H9 (cell line): ENCODE measurements around the gene AGO3. TPM values are rescaled to one million over a fixed set of nuclear protein-coding genes. Genes with fewer than 3 reads are reported as not detected.

Experiments
- DNase-seq: peaks from one replicate; pipeline ENCODE4 v3.0.0-alpha.2; 2017
- H2AFZ ChIP-seq: one replicate; pipeline ENCODE4 v1.6.1; 2013; ENCODE audit warnings: mild to moderate bottlenecking, low read length, control low read depth, moderate library complexity
- H2AK5ac ChIP-seq: 2 replicates; pipeline ENCODE4 v1.6.1; 2013; ENCODE audit warnings: low read length, control low read depth, mixed read lengths; ENCODE audit not compliant: insufficient read length
- H2BK120ac ChIP-seq: one replicate; pipeline ENCODE4 v1.6.1; 2013; ENCODE audit warnings: low read depth, mild to moderate bottlenecking, low read length, control low read depth, inconsistent platforms; ENCODE audit not compliant: poor library complexity, severe bottlenecking
- H2BK12ac ChIP-seq: 2 replicates; pipeline ENCODE4 v1.6.1; 2013; ENCODE audit warnings: low read length, control low read depth, mixed read lengths, low read depth; ENCODE audit not compliant: insufficient read length
- H2BK15ac ChIP-seq: 2 replicates; pipeline ENCODE4 v1.6.1; 2013; ENCODE audit warnings: low read depth, low read length, control low read depth
- H2BK20ac ChIP-seq: one replicate; pipeline ENCODE4 v1.6.1; 2013; ENCODE audit warnings: low read depth, mild to moderate bottlenecking, low read length, control low read depth, inconsistent platforms; ENCODE audit not compliant: poor library complexity, severe bottlenecking
- H2BK5ac ChIP-seq: 2 replicates; pipeline ENCODE4 v1.6.1; 2013; ENCODE audit warnings: low read length, control low read depth, mixed read lengths; ENCODE audit not compliant: insufficient read length
- H3K14ac ChIP-seq: 2 replicates; pipeline ENCODE4 v1.6.1; 2013; ENCODE audit warnings: low read length, control low read depth; ENCODE audit not compliant: insufficient read depth
- H3K18ac ChIP-seq: 2 replicates; pipeline ENCODE4 v1.6.1; 2013; ENCODE audit warnings: low read depth, mild to moderate bottlenecking, mixed read lengths, low read length, control low read depth; ENCODE audit not compliant: insufficient read length
- H3K23ac ChIP-seq: 2 replicates; pipeline ENCODE4 v1.6.1; 2013; ENCODE audit warnings: low read length, control low read depth, mixed read lengths, low read depth; ENCODE audit not compliant: insufficient read length
- H3K23me2 ChIP-seq: 2 replicates; pipeline ENCODE4 v1.6.1; 2013; ENCODE audit warnings: low read depth, mild to moderate bottlenecking, mixed read lengths, low read length, control low read depth; ENCODE audit not compliant: insufficient read length, poor library complexity, severe bottlenecking
- H3K27ac ChIP-seq: 2 replicates; pipeline ENCODE4 v1.5.1; 2013; ENCODE audit warnings: low read length, control low read depth, mixed read lengths, low read depth; ENCODE audit not compliant: insufficient read length
- H3K27me3 ChIP-seq: 2 replicates; pipeline ENCODE4 v1.6.1; 2013; ENCODE audit warnings: low read length, control low read depth, inconsistent platforms; ENCODE audit not compliant: insufficient read depth
- H3K4ac ChIP-seq: 2 replicates; pipeline ENCODE4 v1.6.1; 2013; ENCODE audit warnings: low read depth, mild to moderate bottlenecking, control low read depth, inconsistent platforms, low read length, moderate library complexity
- H3K4me1 ChIP-seq: 2 replicates; pipeline ENCODE4 v1.6.1; 2013; ENCODE audit warnings: low read length, control low read depth, inconsistent platforms; ENCODE audit not compliant: insufficient read depth
- H3K4me2 ChIP-seq: 2 replicates; pipeline ENCODE4 v1.6.1; 2013; ENCODE audit warnings: low read length, control low read depth, mixed read lengths; ENCODE audit not compliant: insufficient read length, insufficient read depth
- H3K56ac ChIP-seq: 2 replicates; pipeline ENCODE4 v1.6.1; 2013; ENCODE audit warnings: low read depth, mild to moderate bottlenecking, mixed read lengths, low read length, control low read depth; ENCODE audit not compliant: insufficient read length
- H3K79me1 ChIP-seq: 2 replicates; pipeline ENCODE4 v1.6.1; 2013; ENCODE audit warnings: low read depth, mild to moderate bottlenecking, moderate library complexity, low read length, control low read depth, inconsistent platforms; ENCODE audit not compliant: insufficient read depth, poor library complexity, severe bottlenecking
- H3K79me2 ChIP-seq: 2 replicates; pipeline ENCODE4 v1.6.1; 2013; ENCODE audit warnings: low read length, control low read depth, inconsistent platforms; ENCODE audit not compliant: insufficient read depth
- H3K9ac ChIP-seq: 2 replicates; pipeline ENCODE4 v1.6.1; 2013; ENCODE audit warnings: low read length, control low read depth, mixed read lengths; ENCODE audit not compliant: insufficient read length; ENCODE audit errors: extremely low read depth
- H3K9me3 ChIP-seq: one replicate; pipeline ENCODE4 v1.6.1; 2013; ENCODE audit warnings: low read depth, low read length, inconsistent platforms; ENCODE audit not compliant: control insufficient read depth
- H3T11ph ChIP-seq: one replicate; pipeline ENCODE4 v1.6.1; 2013; ENCODE audit warnings: mild to moderate bottlenecking, low read length, control low read depth, inconsistent platforms
- H4K20me1 ChIP-seq: one replicate; pipeline ENCODE4 v1.6.1; 2013; ENCODE audit not compliant: control insufficient read depth, insufficient read length, insufficient read depth
- H4K5ac ChIP-seq: 2 replicates; pipeline ENCODE4 v1.6.1; 2013; ENCODE audit warnings: low read depth, mild to moderate bottlenecking, mixed read lengths, low read length, control low read depth; ENCODE audit not compliant: insufficient read length
- H4K8ac ChIP-seq: replicated peaks from 2 replicates; pipeline ENCODE4 v1.6.1; 2013; ENCODE audit warnings: low read length, control low read depth, mixed read lengths, low read depth; ENCODE audit not compliant: insufficient read length
- H4K91ac ChIP-seq: 2 replicates; pipeline ENCODE4 v1.6.1; 2013; ENCODE audit warnings: low read depth, mild to moderate bottlenecking, moderate library complexity, mixed read lengths, low read length, control low read depth; ENCODE audit not compliant: insufficient read length
- H3K27ac Mint-ChIP-seq, 3 experiments: 2 replicates in 2 of 3; 3 replicates in 1 of 3; pipeline ENCODE4 v1.8.0; 2020 to 2021; ENCODE audit warnings: mixed read lengths in 3 of 3, mild to moderate bottlenecking in 1 of 3, moderate library complexity in 1 of 3
- H3K27me3 Mint-ChIP-seq: 2 replicates; pipeline ENCODE4 v1.8.0; 2021; ENCODE audit warnings: low read depth, mild to moderate bottlenecking, moderate library complexity, mixed read lengths
- H3K36me3 Mint-ChIP-seq, 3 experiments: 2 replicates in 2 of 3; 3 replicates in 1 of 3; pipeline ENCODE4 v1.8.0; 2020 to 2021; ENCODE audit warnings: low read depth in 3 of 3, mixed read lengths in 3 of 3; ENCODE audit not compliant: insufficient read depth in 1 of 3
- H3K4me1 Mint-ChIP-seq, 2 experiments: 2 replicates each; pipeline ENCODE4 v1.8.0; 2020; ENCODE audit warnings: mixed read lengths in 2 of 2
- H3K4me3 Mint-ChIP-seq, 2 experiments: 2 replicates in 1 of 2; 3 replicates in 1 of 2; pipeline ENCODE4 v1.8.0; 2020 to 2021; ENCODE audit warnings: mild to moderate bottlenecking in 2 of 2, mixed read lengths in 2 of 2, moderate library complexity in 1 of 2
- H3K9me3 Mint-ChIP-seq, 2 experiments: 2 replicates in 1 of 2; 3 replicates in 1 of 2; pipeline ENCODE4 v1.8.0; 2020; ENCODE audit warnings: mild to moderate bottlenecking in 2 of 2, mixed read lengths in 2 of 2, moderate library complexity in 1 of 2
- CTCF ChIP-seq: fragments of 200-600 bp; sonication (generic); conservative IDR thresholded peaks from 3 replicates; pipeline ENCODE4 v1.8.0; 2021; ENCODE audit warnings: antibody characterized with exemption, mild to moderate bottlenecking
- WGBS: extraction: QIAGEN DNeasy Blood & Tissue Kit; methylation state at CpG from one replicate; pipeline ENCODE4 v1.1.7; 2013; ENCODE audit warnings: missing lambda C conversion rate, low lambda C conversion rate, mixed read lengths; ENCODE audit not compliant: insufficient read length; ENCODE audit errors: extremely low coverage; 5-methylcytosine and 5-hydroxymethylcytosine counted together
- total RNA-seq: library from RNA; stranded (reverse); gene quantifications from 2 replicates; pipeline ENCODE4 v1.2.1, GENCODE V29; 2021

Gene AGO3
- total RNA-seq, 1 experiment from 2014 or later, result 27.0 TPM

- Histone ChIP-seq H3K27me3 (no peaks in the 10 kb centered on the region), H3K4ac (no peak overlapping the region), H3K18ac (no peak overlapping the region), H3K9ac (no peak overlapping the region), H2AFZ (no peak overlapping the region), H3K9me3 (no peaks in the 10 kb centered on the region), H2AK5ac (no peak overlapping the region), H3K79me1 (no peaks in the 10 kb centered on the region), H2BK12ac (no peak overlapping the region), H3K27ac (no peak overlapping the region), H3K23me2 (no peaks in the 10 kb centered on the region), H3K23ac (no peak overlapping the region), H4K5ac (no peak overlapping the region), H2BK15ac (no peak overlapping the region), H3K14ac (no peak overlapping the region), H2BK120ac (no peak overlapping the region), H4K91ac (no peak overlapping the region), H2BK20ac (no peak overlapping the region), H4K20me1 (no peaks in the 10 kb centered on the region), H3K56ac (no peak overlapping the region), H3T11ph (no peak overlapping the region), H3K4me1 (no peaks in the 10 kb centered on the region), H2BK5ac (no peak overlapping the region), H4K8ac (no peak overlapping the region), H3K4me2 (no peak overlapping the region), H3K79me2 (no peaks in the 10 kb centered on the region)
- no peak overlapping the region for H3K4me3 Mint-ChIP-seq
- peaks cover 16 to 19% of the 10 kb centered on the region in 2 experiments for H3K4me1 Mint-ChIP-seq
- no peaks in the 10 kb centered on the region for H3K9me3 Mint-ChIP-seq
- no peak for TF ChIP-seq CTCF
- no CpG with 5 or more reads among the region's 33 CpGs for WGBS
- no peaks in the 10 kb centered on the region for H3K27me3 Mint-ChIP-seq
- DNase-seq, result no peak
- peaks cover 6 to 24% (median 17%) of the 10 kb centered on the region in 3 experiments; a peak in 5 of 7 replicates for H3K36me3 Mint-ChIP-seq
- peak overlapping the region in 2 of 3 experiments; percentile 70 to 85; a peak in 2 of 7 replicates for H3K27ac Mint-ChIP-seq
Observed at GRCh38 chr1:36097693-36098585, 167.0 kb downstream of the AGO3 start.
